H1 (cell line): ENCODE data around the gene WNK2. TPM values are rescaled to one million over a fixed set of nuclear protein-coding genes. Genes with fewer than 3 reads are reported as not detected.
A peak's percentile ranks its signal among the peaks of the same experiment; 100 is the strongest.

Experiments
- BRCA1 ChIP-seq: IDR thresholded peaks from 2 replicates; pipeline ENCODE4 v1.6.1; 2012; ENCODE audit warnings: low read depth, low read length, improper control_type of control experiment
- CBX8 ChIP-seq: fragments of 300-800, 300-1000 bp; sonication (generic); IDR thresholded peaks from 2 replicates; pipeline ENCODE4 v1.7.1; 2016; ENCODE audit warnings: low read depth, low read length, borderline replicate concordance
- CHD2 ChIP-seq: IDR thresholded peaks from 2 replicates; pipeline ENCODE4 v1.6.1; 2012; ENCODE audit warnings: low read length, improper control_type of control experiment
- CHD7 ChIP-seq: fragments of 300-600 bp; sonication (generic); IDR thresholded peaks from 2 replicates; pipeline ENCODE4 v1.7.1; 2012; ENCODE audit warnings: low read length, moderate library complexity, mild to moderate bottlenecking, inconsistent platforms; ENCODE audit not compliant: insufficient replicate concordance
- JUND ChIP-seq: IDR thresholded peaks from 2 replicates; pipeline ENCODE4 v1.6.1; 2011; ENCODE audit warnings: mild to moderate bottlenecking, improper control_type of control experiment, low read length
- KDM5A ChIP-seq: fragments of 200-600 bp; IDR thresholded peaks from 2 replicates; pipeline ENCODE4 v1.7.1; 2012; ENCODE audit warnings: mild to moderate bottlenecking, low read length, inconsistent platforms, mixed read lengths
- MAX ChIP-seq: IDR thresholded peaks from 2 replicates; pipeline ENCODE4 v1.6.1; 2012; ENCODE audit warnings: inconsistent platforms
- SP1 ChIP-seq: IDR thresholded peaks from 2 replicates; pipeline ENCODE4 v1.6.1; 2011; ENCODE audit warnings: low read depth, low read length
- TEAD4 ChIP-seq: IDR thresholded peaks from 2 replicates; pipeline ENCODE4 v1.6.1; 2012; ENCODE audit warnings: low read depth, low read length, inconsistent platforms, mixed read lengths
- YY1 ChIP-seq: IDR thresholded peaks from 2 replicates; pipeline ENCODE4 v1.6.1; 2011; ENCODE audit warnings: low read depth, mild to moderate bottlenecking, low read length
- ZNF274 ChIP-seq: IDR thresholded peaks from 2 replicates; pipeline ENCODE4 v1.7.0; 2012; ENCODE audit warnings: low read length, borderline replicate concordance; ENCODE audit errors: extremely low read depth
- polyA plus RNA-seq, 7 experiments: library from polyadenylated mRNA; depleted of rRNA in 3 of 7; stranded (reverse) in 5 of 7; unstranded in 2 of 7; fragments of >200 nt in 5 of 7; fragments of 200-250 nt in 2 of 7; gene quantifications; 1 replicate in 5 of 7; 2 replicates in 1 of 7; 4 replicates in 1 of 7; pipeline versions ENCODE4 v1.2.1 to v1.2.3, GENCODE V29; 2011 to 2013; ENCODE audit warnings: missing spikeins in 2 of 7, mixed read lengths in 2 of 7
- total RNA-seq: library from RNA; stranded (reverse); fragmentation: NEBNext Ultra II Directional; extraction: Animal tissue kit (Norgen Biotek cat#: 25700); gene quantifications from 2 replicates; pipeline ENCODE4 v1.2.1, GENCODE V29; 2021

WNK2 gene
- total and polyA plus RNA-seq, 2 of the 8 experiments (the other 6 are each of a cell fraction or from before 2014, with no cell fraction given) = 12.0 to 87.2 TPM

- TF ChIP-seq CHD7 = no peak
- TF ChIP-seq JUND = no peak
- no peak for TF ChIP-seq YY1
- peak; percentile 65 for TF ChIP-seq MAX
- TF ChIP-seq KDM5A = no peak
- TF ChIP-seq TEAD4 = no peak
- no peak for TF ChIP-seq CHD2
- TF ChIP-seq BRCA1 = no peak
- no peak for TF ChIP-seq ZNF274
- no peak for TF ChIP-seq SP1
- no peak for TF ChIP-seq CBX8
Observed at GRCh38 chr9:93183663-93184431, at the start of gene WNK2 (continued).
